Osteoblast (primary cell): Measurements from ENCODE around the gene ABCB9. TPM values are rescaled to one million over a fixed set of nuclear protein-coding genes. Genes with fewer than 3 reads are reported as not detected.
"Not testable (repeated sequence)": the region's sequence is repeated elsewhere in the genome, so short reads cannot be mapped to it uniquely, and the experiment has no call there.

Experiments used
- DNase-seq: peaks from one replicate; pipeline ENCODE4 v3.0.0; 2011; ENCODE audit warnings: low spot score, mixed read lengths; ENCODE audit not compliant: insufficient read length; ENCODE audit errors: missing footprints
- H2AFZ ChIP-seq: 2 replicates; pipeline ENCODE4 v1.6.0; 2011; ENCODE audit warnings: mild to moderate bottlenecking, low read length
- H3K27ac ChIP-seq: 2 replicates; pipeline ENCODE4 v1.5.1; 2011; ENCODE audit warnings: mild to moderate bottlenecking, low read depth, low read length, moderate library complexity
- H3K27me3 ChIP-seq: 2 replicates; pipeline ENCODE4 v1.6.0; 2012; ENCODE audit warnings: mild to moderate bottlenecking, control low read depth, inconsistent platforms, low read length, moderate library complexity; ENCODE audit not compliant: insufficient read depth
- H3K36me3 ChIP-seq: 2 replicates; pipeline ENCODE4 v1.5.1; 2011; ENCODE audit warnings: mild to moderate bottlenecking, low read length, control low read depth, moderate library complexity; ENCODE audit not compliant: insufficient read depth
- H3K4me1 ChIP-seq: 2 replicates; pipeline ENCODE4 v1.5.1; 2011; ENCODE audit warnings: mild to moderate bottlenecking, low read length, control low read depth, moderate library complexity; ENCODE audit not compliant: insufficient read depth
- H3K4me2 ChIP-seq: 2 replicates; pipeline ENCODE4 v1.6.0; 2011; ENCODE audit warnings: mild to moderate bottlenecking, low read length; ENCODE audit not compliant: insufficient read depth
- H3K4me3 ChIP-seq: fragments of 200-600 bp; sonication (generic); 3 replicates; pipeline ENCODE4 v1.5.1; 2012; ENCODE audit warnings: mild to moderate bottlenecking, low read length, inconsistent platforms; ENCODE audit not compliant: insufficient read depth
- H3K79me2 ChIP-seq: 2 replicates; pipeline ENCODE4 v1.6.0; 2012; ENCODE audit warnings: mild to moderate bottlenecking, low read length, control low read depth, inconsistent platforms; ENCODE audit not compliant: insufficient read depth
- H3K9me3 ChIP-seq: 2 replicates; pipeline ENCODE4 v1.5.1; 2011; ENCODE audit warnings: low read depth, low read length, control low read depth
- H4K20me1 ChIP-seq: 2 replicates; pipeline ENCODE4 v1.6.0; 2012; ENCODE audit warnings: mild to moderate bottlenecking, low read length, control low read depth; ENCODE audit not compliant: insufficient read depth
- total RNA-seq: library from RNA; depleted of rRNA; stranded (reverse); fragments of >200 nt; gene quantifications from 2 replicates; pipeline ENCODE4 v1.2.3, GENCODE V29; 2012
- TF ChIP-seq, protein P1 (sequence below): IDR thresholded peaks from 2 replicates; pipeline ENCODE4 v1.5.1; 2011; ENCODE audit warnings: mild to moderate bottlenecking, low read depth, low read length, moderate library complexity; ENCODE audit errors: extremely low read depth

Gene ABCB9
- total RNA-seq, 1 donor, result 11.9 TPM

DNA sequence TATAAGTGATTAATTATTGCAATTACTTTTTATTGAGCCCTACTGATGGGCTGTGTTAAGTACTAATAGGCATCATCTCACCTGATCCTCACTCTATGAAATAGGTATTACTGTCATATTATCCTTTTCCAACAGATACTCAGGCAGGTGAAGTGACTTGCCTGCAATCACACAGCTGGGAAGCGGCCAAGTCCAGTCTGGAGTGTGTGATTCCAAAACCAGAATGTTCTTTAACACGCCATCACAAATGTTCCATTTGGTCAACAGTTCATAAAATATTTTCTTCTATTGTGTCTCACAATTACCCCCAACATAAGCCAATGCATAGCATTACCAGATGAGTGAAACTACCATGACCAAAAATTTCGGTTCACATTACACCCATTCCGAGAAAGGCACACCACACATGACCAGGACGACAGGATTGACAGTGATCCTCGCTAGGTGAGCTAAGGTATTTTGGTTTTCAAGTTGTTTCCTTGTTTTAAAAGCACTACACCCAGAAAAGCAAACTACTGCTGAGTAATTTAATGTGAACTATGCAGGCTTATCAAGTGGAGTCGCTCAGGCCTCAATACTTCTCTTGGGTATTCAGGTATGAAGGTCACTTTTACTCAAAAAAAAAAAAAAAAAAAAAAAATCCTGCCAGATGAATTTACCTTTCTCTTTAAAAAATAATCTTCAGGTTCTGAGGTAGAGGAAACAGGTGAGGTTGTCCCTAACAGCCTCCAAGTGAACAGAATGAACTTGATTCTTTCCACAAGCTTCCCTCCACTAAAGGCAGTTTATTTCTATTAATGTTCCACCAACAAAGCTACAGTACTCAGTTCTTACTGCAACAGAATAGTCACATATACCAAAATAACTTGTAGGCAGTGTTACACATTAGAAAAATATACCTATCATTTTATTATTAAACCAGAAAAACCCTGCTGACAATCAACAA, 72.8 kb downstream of the ABCB9 start:
- Histone ChIP-seq H3K36me3 (no peaks in the 10 kb centered on the region), H3K27ac (peak overlapping the region; percentile 19), H3K4me3 (no peak overlapping the region), H3K9me3 (no peaks in the 10 kb centered on the region), H3K79me2 (peaks cover 64% of the 10 kb centered on the region), H3K4me2 (peak overlapping the region; percentile 96), H3K4me1 (peaks cover 52% of the 10 kb centered on the region), H2AFZ (no peak overlapping the region), H3K27me3 (no peaks in the 10 kb centered on the region), H4K20me1 (peaks cover 28% of the 10 kb centered on the region)
- DNase-seq, result no peak
- TF ChIP-seq, protein P1, sequence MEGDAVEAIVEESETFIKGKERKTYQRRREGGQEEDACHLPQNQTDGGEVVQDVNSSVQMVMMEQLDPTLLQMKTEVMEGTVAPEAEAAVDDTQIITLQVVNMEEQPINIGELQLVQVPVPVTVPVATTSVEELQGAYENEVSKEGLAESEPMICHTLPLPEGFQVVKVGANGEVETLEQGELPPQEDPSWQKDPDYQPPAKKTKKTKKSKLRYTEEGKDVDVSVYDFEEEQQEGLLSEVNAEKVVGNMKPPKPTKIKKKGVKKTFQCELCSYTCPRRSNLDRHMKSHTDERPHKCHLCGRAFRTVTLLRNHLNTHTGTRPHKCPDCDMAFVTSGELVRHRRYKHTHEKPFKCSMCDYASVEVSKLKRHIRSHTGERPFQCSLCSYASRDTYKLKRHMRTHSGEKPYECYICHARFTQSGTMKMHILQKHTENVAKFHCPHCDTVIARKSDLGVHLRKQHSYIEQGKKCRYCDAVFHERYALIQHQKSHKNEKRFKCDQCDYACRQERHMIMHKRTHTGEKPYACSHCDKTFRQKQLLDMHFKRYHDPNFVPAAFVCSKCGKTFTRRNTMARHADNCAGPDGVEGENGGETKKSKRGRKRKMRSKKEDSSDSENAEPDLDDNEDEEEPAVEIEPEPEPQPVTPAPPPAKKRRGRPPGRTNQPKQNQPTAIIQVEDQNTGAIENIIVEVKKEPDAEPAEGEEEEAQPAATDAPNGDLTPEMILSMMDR, result no peak

DNA sequence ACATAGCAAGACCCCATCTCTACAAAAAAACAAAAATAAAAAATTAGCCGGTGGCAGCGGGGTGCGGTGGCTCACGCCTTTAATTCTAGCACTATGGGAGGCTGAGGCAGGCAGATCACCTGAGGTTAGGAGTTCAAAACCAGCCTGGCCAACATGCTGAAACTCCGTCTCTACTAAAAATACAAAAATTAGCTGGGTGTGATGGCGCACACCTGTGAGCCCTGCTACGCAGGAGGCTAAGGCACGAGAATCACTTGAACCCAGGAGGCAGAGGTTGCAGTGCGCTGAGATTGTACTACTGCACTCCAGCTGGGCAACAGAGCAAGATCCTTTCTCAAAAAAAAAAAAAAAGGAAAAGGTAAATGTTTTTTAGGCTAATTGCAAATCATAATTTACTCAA, 73.5 kb downstream of the ABCB9 start:
- DNase-seq, H3K27me3 ChIP-seq, H3K4me3 ChIP-seq, H2AFZ ChIP-seq, H3K36me3 ChIP-seq, H3K9me3 ChIP-seq: not testable (repeated sequence)
- H3K4me1 ChIP-seq, result peaks cover 54% of the 10 kb centered on the region
- peak overlapping the region; percentile 69 for H3K27ac ChIP-seq
- peaks cover 71% of the 10 kb centered on the region for H3K79me2 ChIP-seq
- H3K4me2 ChIP-seq, result peak overlapping the region; percentile 77
- H4K20me1 ChIP-seq, result peaks cover 35% of the 10 kb centered on the region

DNA sequence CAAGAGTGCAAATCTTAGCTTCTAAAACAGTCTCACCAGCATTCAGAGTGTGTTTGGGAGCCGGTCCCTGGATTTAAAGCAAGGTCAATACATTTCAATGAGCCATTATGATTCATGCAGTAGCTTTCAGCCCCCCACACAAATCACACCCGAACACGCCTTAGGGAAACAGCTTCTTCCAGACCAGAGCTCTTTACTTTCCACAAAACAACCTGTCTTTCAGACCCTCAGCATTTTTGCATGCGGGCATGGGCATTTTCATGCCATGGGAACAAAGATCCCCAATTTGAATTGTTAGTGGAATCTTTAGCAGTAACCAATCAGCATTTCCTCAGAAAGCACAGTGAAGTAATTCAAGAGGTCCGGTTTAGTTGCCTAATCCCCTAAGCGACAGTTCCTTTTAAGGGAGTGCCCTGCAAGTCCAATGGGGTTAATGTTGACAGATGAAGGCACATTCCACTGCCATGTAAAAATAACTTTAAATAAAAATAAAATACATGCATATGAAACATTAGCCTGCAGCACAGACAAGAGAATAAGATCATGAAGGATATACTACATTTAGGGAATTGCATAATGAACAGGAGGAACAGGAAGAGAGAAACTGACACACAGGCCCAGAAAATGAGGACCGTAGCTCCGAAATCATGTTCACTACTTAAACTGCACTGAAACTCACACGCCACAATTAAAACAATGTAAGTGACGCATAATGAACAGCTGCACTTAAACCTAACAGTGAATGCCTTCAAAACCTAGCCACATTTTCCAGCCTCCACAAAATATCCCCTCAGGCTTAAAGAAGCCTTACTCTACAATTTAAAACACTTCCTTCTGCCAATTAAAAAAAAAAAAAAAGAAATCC, 74.4 kb downstream of the ABCB9 start:
- Histone ChIP-seq H3K4me1 (peaks cover 63% of the 10 kb centered on the region), H3K79me2 (peaks cover 80% of the 10 kb centered on the region), H3K36me3 (no peaks in the 10 kb centered on the region), H3K27ac (peak overlapping the region; percentile 69), H3K4me3 (peak overlapping the region; percentile 40), H3K9me3 (no peaks in the 10 kb centered on the region), H3K27me3 (no peaks in the 10 kb centered on the region), H3K4me2 (peak overlapping the region; percentile 77), H2AFZ (no peak overlapping the region), H4K20me1 (peaks cover 43% of the 10 kb centered on the region)
- TF ChIP-seq, protein P1, result no peak
- DNase-seq, result peak; percentile 94

DNA sequence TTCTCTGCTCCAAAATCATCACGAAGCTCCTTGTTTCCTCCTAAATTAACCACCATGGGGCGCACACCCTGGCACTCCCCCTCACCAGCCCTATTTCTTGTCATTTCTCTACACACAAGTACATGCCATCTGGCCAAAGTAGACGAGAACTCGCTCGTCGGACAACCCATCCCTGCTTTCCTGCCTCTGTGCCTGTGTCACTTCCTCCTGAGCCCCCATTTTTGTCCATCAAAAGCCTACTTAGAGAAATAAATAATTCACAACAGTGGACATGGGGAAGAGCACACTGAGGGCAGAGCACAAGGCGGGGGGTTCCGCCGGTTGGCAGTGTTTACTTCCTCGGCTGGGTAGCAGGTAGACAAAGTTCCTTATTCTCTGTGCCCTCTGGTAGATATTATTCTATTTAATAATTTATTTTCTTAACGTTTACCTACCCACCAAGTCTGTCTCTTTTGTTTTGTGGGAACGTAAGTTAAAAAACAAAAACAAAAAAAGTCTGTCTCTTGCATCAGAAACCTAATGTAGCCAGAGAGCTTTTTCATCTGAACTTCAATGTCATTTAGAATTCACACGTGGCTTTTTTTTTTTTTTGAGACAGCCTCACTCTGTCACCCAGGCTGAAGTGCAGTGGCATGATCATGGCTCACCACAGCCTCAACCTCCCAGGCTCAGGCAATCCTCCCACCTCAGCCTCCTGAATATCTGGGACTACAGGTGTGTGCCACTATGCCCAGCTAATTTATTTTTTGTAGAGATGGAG, 76.3 kb downstream of the ABCB9 start:
- H3K9me3 ChIP-seq, result no peaks in the 10 kb centered on the region

More for the DNA sequence above, 76.3 kb downstream of the ABCB9 start:
- H3K36me3 ChIP-seq, result no peaks in the 10 kb centered on the region
- no peak overlapping the region for H3K4me3 ChIP-seq
- no peak overlapping the region for H3K4me2 ChIP-seq
- no peak for DNase-seq
- H3K27ac ChIP-seq, result no peak overlapping the region
- H3K4me1 ChIP-seq, result peaks cover 69% of the 10 kb centered on the region
- H2AFZ ChIP-seq, result no peak overlapping the region
- no peaks in the 10 kb centered on the region for H3K27me3 ChIP-seq
- H4K20me1 ChIP-seq, result peaks cover 51% of the 10 kb centered on the region
- TF ChIP-seq, protein P1, result no peak
- peaks cover 89% of the 10 kb centered on the region for H3K79me2 ChIP-seq
